ENCODE results near the gene DRGX.

The DRGX gene

DNA sequence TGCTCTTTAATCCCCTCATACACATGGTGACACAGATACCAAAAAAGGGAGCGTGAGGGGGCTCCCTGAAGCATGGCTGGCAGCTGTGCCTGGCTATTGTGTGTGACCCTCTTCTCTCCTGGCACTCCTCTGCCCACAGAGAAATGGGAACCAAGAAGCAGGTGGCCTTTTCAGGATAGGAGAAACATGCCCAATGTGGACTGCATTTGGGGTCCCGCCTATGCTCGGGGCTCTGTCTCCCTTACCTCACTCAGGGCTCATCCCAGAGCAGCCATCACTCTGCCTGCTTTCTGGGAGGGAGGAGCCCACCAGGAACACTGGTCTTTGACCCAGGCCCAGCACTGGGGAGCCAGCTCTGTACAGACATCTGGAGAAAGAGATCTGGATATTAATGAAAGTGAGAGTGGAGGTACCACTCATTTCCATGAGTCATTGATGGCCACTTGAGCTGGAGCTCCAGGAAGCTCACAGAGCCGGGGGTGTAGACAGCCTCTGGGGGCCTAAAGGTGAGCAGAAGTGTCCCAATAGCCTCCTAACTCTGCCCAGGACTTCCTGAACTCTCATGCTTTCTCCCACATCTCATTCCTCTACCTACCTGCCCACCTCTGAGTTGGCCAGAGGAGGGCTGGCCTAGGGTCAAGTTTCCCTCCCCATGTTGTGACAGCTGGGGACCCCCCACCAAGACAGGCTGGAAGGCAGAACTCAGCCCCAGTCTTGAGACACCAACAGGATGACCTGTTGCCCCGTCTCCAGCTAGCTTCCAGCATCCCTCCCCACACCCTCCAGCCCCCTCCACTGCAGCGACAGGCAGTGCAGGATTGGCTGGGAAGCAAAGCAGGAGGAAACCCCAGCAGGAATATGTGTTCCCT is 42.6 kb downstream of the DRGX start:
- H3K36me3 ChIP-seq (ENCODE audit: control insufficient read depth in 2 of 2, insufficient read depth in 1 of 2, low read length in 2 of 2) = no peaks in the 10 kb centered on the region
- ChIA-PET CTCF (no interaction called here), POLR2A (no interaction called here)

DNA sequence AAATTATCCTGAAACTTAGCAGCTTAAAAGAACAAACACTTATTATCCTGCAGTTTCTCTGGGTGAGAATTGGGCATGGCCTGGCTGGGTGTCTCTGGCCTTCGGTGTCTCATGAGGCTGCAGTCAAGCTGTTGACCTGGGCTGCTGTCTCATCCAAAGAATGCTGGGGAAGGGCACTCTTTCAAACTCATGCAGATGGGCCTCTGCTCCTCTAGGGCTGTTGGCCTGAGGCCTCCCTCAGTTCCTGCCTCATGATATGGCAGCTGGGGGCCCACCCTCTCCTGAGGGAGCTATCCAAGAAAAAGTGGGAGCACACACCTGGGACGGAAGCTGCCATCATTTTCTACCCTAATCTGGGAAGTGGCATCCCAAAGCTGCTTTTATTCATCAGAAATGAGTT is 43.6 kb downstream of the DRGX start:
- POLR2A ChIA-PET = no interaction called here
- no peaks in the 10 kb centered on the region for H3K4me1 ChIP-seq (ENCODE audit: control insufficient read depth, insufficient read depth, low read length)
- H3K9me3 ChIP-seq (ENCODE audit: control insufficient read depth, insufficient read depth, low read depth, low read length) = no peaks in the 10 kb centered on the region; the same call in 1 of the 2 replicates
- no peak for TF ChIP-seq ZNF16 (tag by site-specific recombination; IDR thresholded peaks at IDR 0.05; ENCODE audit: low read depth)
- TF ChIP-seq SETDB1 (IDR thresholded peaks at IDR 0.05; ENCODE audit: insufficient read length, low read length) = no peak
- H3K27ac ChIP-seq (ENCODE audit: extremely low read depth, low read depth, low read length) = no peak overlapping the region
- no peaks in the 10 kb centered on the region for H3K36me3 ChIP-seq (ENCODE audit: control insufficient read depth in 2 of 2, insufficient read depth in 1 of 2, low read length in 2 of 2)
- CTCF ChIA-PET = interaction anchor here (0.7 kb wide), 1 partner anchor 113 kb away, joined by 3 read pairs; no protein-coding TSS in a partner anchor
- H3K4me3 ChIP-seq (ENCODE audit: low read depth, low read length) = no peak overlapping the region

More for the DNA sequence above, 42.6 kb downstream of the DRGX start:
- Histone ChIP-seq H3K4me1 (ENCODE audit: control insufficient read depth, insufficient read depth, low read length) (no peaks in the 10 kb centered on the region), H3K27ac (ENCODE audit: extremely low read depth, low read depth, low read length) (no peak overlapping the region), H3K9me3 (ENCODE audit: control insufficient read depth, insufficient read depth, low read depth, low read length) (no peaks in the 10 kb centered on the region; the same call in 1 of the 2 replicates), H3K4me3 (ENCODE audit: low read depth, low read length) (no peak overlapping the region)
- TF ChIP-seq ZNF596 (tag by site-specific recombination; IDR thresholded peaks at IDR 0.05) (no peak), SCRT2 (tag by site-specific recombination; IDR thresholded peaks at IDR 0.05) (peak; percentile 56; the same call in 1 of the 2 replicates), MZF1 (tag by site-specific recombination; IDR thresholded peaks at IDR 0.05; ENCODE audit: borderline replicate concordance) (no peak), ZNF660 (tag by site-specific recombination; IDR thresholded peaks at IDR 0.05) (no peak), ZNF624 (tag by site-specific recombination; IDR thresholded peaks at IDR 0.05) (no peak), KLF9 (tag by site-specific recombination; IDR thresholded peaks at IDR 0.05; ENCODE audit: low read depth) (no peak), MEIS1 (CRISPR knock-in tag; IDR thresholded peaks at IDR 0.05; ENCODE audit: borderline replicate concordance) (no peak), GLIS1 (tag by site-specific recombination; IDR thresholded peaks at IDR 0.05) (peak; percentile 63), ZNF223 (tag by site-specific recombination; IDR thresholded peaks at IDR 0.05) (no peak), ZNF266 (tag by site-specific recombination; IDR thresholded peaks at IDR 0.05; ENCODE audit: low read depth) (no peak), ZNF621 (tag by site-specific recombination; IDR thresholded peaks at IDR 0.05) (no peak), ZFP69B (tag by site-specific recombination; IDR thresholded peaks at IDR 0.05) (no peak), ZFP37 (tag by site-specific recombination; IDR thresholded peaks at IDR 0.05) (no peak)
- TF ChIP-seq, protein P1, sequence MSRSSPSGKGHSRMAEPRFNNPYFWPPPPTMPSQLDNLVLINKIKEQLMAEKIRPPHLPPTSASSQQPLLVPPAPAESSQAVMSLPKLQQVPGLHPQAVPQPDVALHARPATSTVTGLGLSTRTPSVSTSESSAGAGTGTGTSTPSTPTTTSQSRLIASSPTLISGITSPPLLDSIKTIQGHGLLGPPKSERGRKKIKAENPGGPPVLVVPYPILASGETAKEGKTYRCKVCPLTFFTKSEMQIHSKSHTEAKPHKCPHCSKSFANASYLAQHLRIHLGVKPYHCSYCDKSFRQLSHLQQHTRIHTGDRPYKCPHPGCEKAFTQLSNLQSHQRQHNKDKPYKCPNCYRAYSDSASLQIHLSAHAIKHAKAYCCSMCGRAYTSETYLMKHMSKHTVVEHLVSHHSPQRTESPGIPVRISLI (tag by site-specific recombination; IDR thresholded peaks at IDR 0.05) = no peak
- TF ChIP-seq, protein P2, sequence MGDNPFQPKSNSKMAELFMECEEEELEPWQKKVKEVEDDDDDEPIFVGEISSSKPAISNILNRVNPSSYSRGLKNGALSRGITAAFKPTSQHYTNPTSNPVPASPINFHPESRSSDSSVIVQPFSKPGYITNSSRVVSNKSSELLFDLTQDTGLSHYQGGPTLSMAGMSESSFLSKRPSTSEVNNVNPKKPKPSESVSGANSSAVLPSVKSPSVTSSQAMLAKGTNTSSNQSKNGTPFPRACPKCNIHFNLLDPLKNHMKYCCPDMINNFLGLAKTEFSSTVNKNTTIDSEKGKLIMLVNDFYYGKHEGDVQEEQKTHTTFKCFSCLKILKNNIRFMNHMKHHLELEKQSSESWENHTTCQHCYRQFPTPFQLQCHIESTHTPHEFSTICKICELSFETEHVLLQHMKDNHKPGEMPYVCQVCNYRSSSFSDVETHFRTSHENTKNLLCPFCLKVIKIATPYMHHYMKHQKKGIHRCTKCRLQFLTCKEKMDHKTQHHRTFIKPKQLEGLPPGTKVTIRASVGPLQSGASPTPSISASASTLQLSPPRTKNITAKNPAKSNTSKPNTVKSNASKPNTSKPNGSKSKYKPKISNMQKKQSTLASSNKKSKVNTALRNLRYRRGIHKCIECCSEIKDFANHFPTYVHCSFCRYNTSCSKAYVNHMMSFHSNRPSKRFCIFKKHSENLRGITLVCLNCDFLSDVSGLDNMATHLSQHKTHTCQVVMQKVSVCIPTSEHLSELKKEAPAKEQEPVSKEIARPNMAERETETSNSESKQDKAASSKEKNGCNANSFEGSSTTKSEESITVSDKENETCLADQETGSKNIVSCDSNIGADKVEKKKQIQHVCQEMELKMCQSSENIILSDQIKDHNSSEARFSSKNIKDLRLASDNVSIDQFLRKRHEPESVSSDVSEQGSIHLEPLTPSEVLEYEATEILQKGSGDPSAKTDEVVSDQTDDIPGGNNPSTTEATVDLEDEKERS (tag by site-specific recombination; IDR thresholded peaks at IDR 0.05) = no peak
- TF ChIP-seq, protein P3, sequence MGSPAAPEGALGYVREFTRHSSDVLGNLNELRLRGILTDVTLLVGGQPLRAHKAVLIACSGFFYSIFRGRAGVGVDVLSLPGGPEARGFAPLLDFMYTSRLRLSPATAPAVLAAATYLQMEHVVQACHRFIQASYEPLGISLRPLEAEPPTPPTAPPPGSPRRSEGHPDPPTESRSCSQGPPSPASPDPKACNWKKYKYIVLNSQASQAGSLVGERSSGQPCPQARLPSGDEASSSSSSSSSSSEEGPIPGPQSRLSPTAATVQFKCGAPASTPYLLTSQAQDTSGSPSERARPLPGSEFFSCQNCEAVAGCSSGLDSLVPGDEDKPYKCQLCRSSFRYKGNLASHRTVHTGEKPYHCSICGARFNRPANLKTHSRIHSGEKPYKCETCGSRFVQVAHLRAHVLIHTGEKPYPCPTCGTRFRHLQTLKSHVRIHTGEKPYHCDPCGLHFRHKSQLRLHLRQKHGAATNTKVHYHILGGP (tag by site-specific recombination; IDR thresholded peaks at IDR 0.05) = no peak

Data from HEK293 (cell line).